ENCODE data around the gene GCFC2. TPM values are rescaled to one million over a fixed set of nuclear protein-coding genes. Genes with fewer than 3 reads are reported as not detected.
"Not testable (repeated sequence)": the region's sequence is repeated elsewhere in the genome, so short reads cannot be mapped to it uniquely, and the experiment has no call there.

The GCFC2 gene
- polyA plus RNA-seq, 1 experiment, result 6.9 TPM

GRCh38 chr2:75680402-75680801, 30.3 kb downstream of the GCFC2 start:
- peaks cover 2% of the 10 kb centered on the region; the same call in 1 of the 2 replicates for H3K36me3 ChIP-seq (ENCODE audit: control insufficient read depth, insufficient read depth, low read length)
- POLR2A ChIA-PET, result no interaction called here
- H3K4me3 ChIP-seq (ENCODE audit: low read depth, low read length), result no peak overlapping the region
- CTCF ChIA-PET, result interaction anchor here (2.9 kb wide), 1 partner anchor 40 kb away, joined by 18 read pairs; no protein-coding TSS in a partner anchor
- no peak for DNase-seq (ENCODE audit: low read depth)
- TF ChIP-seq CTCF (IDR thresholded peaks at IDR 0.05; ENCODE audit: insufficient read depth, low read depth, low read length), result no peak
- no peaks in the 10 kb centered on the region for H3K27me3 ChIP-seq (ENCODE audit: control insufficient read depth, insufficient read depth, low read length)

DNA sequence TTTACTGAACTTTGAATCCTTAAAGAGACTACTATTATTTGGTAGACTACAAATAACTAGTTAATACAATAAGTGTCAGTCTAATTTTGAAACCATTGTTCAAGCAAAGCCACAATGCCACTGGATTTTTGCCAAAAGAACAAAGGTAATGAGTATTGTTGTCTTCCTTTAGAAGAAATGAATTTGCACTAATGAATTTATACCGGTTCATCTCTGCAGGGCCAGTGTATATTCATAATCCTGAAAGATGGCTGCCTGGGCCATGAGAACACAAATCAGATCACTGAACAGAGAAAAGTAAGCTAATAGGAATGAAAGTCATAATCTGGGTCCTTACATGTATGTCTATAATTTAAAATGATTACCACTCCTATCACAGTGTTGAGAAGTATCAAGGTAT, 31.2 kb downstream of the GCFC2 start:
- DNase-seq (ENCODE audit: low read depth), result no peak
- peaks cover 2% of the 10 kb centered on the region; the same call in 1 of the 2 replicates for H3K36me3 ChIP-seq (ENCODE audit: control insufficient read depth, insufficient read depth, low read length)
- TF ChIP-seq CTCF (IDR thresholded peaks at IDR 0.05; ENCODE audit: insufficient read depth, low read depth, low read length), result no peak
- no peaks in the 10 kb centered on the region for H3K27me3 ChIP-seq (ENCODE audit: control insufficient read depth, insufficient read depth, low read length)
- POLR2A ChIA-PET, result no interaction called here
- no peak overlapping the region for H3K4me3 ChIP-seq (ENCODE audit: low read depth, low read length)
- CTCF ChIA-PET, result interaction anchor here (0.7 to 2.9 kb wide), 3 partner anchors 11 to 186 kb away, joined by 3 to 18 read pairs (median 7); no protein-coding TSS in a partner anchor

DNA sequence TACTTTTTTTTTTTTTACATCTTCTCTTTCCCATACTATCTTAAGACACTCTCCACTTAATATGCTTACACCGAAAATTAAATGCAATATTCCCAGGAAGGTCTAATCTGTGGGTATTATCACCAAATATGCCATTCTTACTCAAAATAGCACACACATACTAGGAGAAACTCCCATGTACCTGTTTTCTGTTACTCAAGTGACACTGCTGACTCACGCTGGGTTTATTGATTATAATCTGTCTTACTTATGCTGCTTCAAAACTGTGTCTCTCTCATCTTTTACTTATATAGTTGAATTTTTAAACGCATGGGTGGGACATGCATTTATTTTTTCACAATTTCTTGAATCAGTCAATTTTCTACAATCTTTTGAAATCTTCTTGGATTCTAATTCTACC, 34.3 kb downstream of the GCFC2 start:
- no peak for TF ChIP-seq CTCF (IDR thresholded peaks at IDR 0.05; ENCODE audit: insufficient read depth, low read depth, low read length)
- ChIA-PET POLR2A (no interaction called here), CTCF (interaction anchor here (0.7 to 2.5 kb wide), 13 partner anchors 8 to 213 kb away, joined by 3 to 37 read pairs (median 7); partner anchors contain the start of gene MRPL19)
- no peaks in the 10 kb centered on the region for H3K27me3 ChIP-seq (ENCODE audit: control insufficient read depth, insufficient read depth, low read length)
- no peak for DNase-seq (ENCODE audit: low read depth)
- H3K36me3 ChIP-seq (ENCODE audit: control insufficient read depth, insufficient read depth, low read length), result no peaks in the 10 kb centered on the region
- no peak overlapping the region for H3K4me3 ChIP-seq (ENCODE audit: low read depth, low read length)

DNA sequence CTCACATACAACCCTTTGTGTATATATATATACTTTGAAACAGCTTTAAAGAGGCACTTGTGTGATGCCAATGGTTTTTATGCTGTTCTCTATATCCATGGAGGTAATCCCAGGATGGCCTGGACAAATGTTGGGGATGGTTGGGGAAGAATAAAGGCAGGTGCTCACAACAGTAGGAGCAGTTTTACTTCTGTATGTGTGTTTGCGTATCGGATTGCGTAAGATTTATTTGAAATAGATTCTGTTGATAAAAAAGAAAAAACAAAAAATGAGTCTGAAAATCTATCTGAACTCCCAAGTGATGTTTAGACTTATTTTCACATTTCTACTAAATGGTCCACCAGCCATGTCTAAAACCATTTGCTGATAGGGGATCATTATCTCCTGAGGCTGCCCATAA, 34.8 kb downstream of the GCFC2 start:
- ChIA-PET POLR2A (no interaction called here), CTCF (interaction anchor here (1.3 to 2.1 kb wide), 3 partner anchors 13 to 30 kb away, joined by 7 to 13 read pairs (median 12); partner anchors contain the start of gene MRPL19)
- H3K27me3 ChIP-seq (ENCODE audit: control insufficient read depth, insufficient read depth, low read length), result no peaks in the 10 kb centered on the region
- H3K4me3 ChIP-seq (ENCODE audit: low read depth, low read length), result no peak overlapping the region
- TF ChIP-seq CTCF (IDR thresholded peaks at IDR 0.05; ENCODE audit: insufficient read depth, low read depth, low read length), result no peak
- peaks cover 2% of the 10 kb centered on the region for H3K36me3 ChIP-seq (ENCODE audit: control insufficient read depth, insufficient read depth, low read length)
- DNase-seq (ENCODE audit: low read depth), result no peak

DNA sequence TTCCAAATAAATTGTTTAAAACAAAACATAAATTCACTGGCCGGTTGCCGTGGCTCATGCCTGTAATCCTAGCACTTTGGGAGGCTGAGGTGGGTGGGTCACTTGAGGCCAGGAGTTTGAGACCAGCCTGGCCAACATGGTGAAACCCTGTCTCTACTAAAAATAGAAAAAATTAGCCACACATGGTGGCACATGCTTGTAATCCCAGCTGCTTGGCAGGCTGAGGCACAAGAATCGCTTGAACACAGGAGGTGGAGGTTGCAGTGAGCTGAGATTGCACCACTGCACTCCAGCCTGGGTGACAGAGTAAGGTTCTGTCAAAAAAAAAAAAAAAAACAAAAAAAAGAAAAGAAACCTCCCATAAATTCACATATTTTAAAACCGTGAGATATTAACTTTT, 35.3 kb downstream of the GCFC2 start:
- CTCF ChIA-PET, result interaction anchor here (1.9 to 2.1 kb wide), 2 partner anchors 13 to 24 kb away, joined by 12 to 13 read pairs; no protein-coding TSS in a partner anchor
- H3K36me3 ChIP-seq (ENCODE audit: control insufficient read depth, insufficient read depth, low read length); H3K4me3 ChIP-seq (ENCODE audit: low read depth, low read length); DNase-seq (ENCODE audit: low read depth); H3K27me3 ChIP-seq (ENCODE audit: control insufficient read depth, insufficient read depth, low read length); POLR2A ChIA-PET: not testable (repeated sequence)

GRCh38 chr2:75667884-75668283, 42.8 kb downstream of the GCFC2 start:
- no peak for DNase-seq (ENCODE audit: low read depth)
- no peak overlapping the region for H3K4me3 ChIP-seq (ENCODE audit: low read depth, low read length)

More at GRCh38 chr2:75667884-75668283, 42.8 kb downstream of the GCFC2 start:
- no peaks in the 10 kb centered on the region for H3K27me3 ChIP-seq (ENCODE audit: control insufficient read depth, insufficient read depth, low read length)
- TF ChIP-seq CTCF (IDR thresholded peaks at IDR 0.05; ENCODE audit: insufficient read depth, low read depth, low read length), result no peak
- POLR2A ChIA-PET, result no interaction called here
- CTCF ChIA-PET, result interaction anchor here (1.5 to 2.3 kb wide), 3 partner anchors 9 to 28 kb away, joined by 7 to 9 read pairs (median 7); no protein-coding TSS in a partner anchor
- H3K36me3 ChIP-seq (ENCODE audit: control insufficient read depth, insufficient read depth, low read length), result peaks cover 2% of the 10 kb centered on the region
